ENCODE results near the gene RPEL1.
"Not testable (repeated sequence)": the region's sequence is repeated elsewhere in the genome, so short reads cannot be mapped to it uniquely, and the experiment has no call there.

RPEL1 gene

GRCh38 chr10:103245587-103245986 is at the start of gene RPEL1:
Gene RPEL1 (plus strand): TSS chr10:103245887. CDS start chr10:103245997, 110 bp downstream.
- DNase-seq = not testable (repeated sequence)

- DNase-seq = no peak
Observed at GRCh38 chr10:103196516-103196915, 49.2 kb upstream of the RPEL1 start.

GRCh38 chr10:103197174-103197573 is 48.5 kb upstream of the RPEL1 start:
- DNase-seq = no peak

- no peak for DNase-seq
Observed at GRCh38 chr10:103197903-103198302, 47.8 kb upstream of the RPEL1 start.

- no peak for DNase-seq
Observed at GRCh38 chr10:103198648-103199047, 47.0 kb upstream of the RPEL1 start.

- no peak for DNase-seq
Observed at GRCh38 chr10:103199488-103199887, 46.2 kb upstream of the RPEL1 start.

- no peak for DNase-seq
Observed at GRCh38 chr10:103202319-103202718, 43.4 kb upstream of the RPEL1 start.

- no peak for DNase-seq
Observed at GRCh38 chr10:103203466-103203865, 42.2 kb upstream of the RPEL1 start.

- DNase-seq = peak; percentile 58
Observed at GRCh38 chr10:103204353-103205255, 41.1 kb upstream of the RPEL1 start.

GRCh38 chr10:103205401-103205800 is 40.3 kb upstream of the RPEL1 start:
- DNase-seq = not testable (repeated sequence)

- DNase-seq = not testable (repeated sequence)
Observed at GRCh38 chr10:103206715-103207114, 39.0 kb upstream of the RPEL1 start.

- DNase-seq = no peak
Observed at GRCh38 chr10:103207141-103207540, 38.5 kb upstream of the RPEL1 start.

GRCh38 chr10:103207643-103208042 is 38.0 kb upstream of the RPEL1 start:
- not testable (repeated sequence) for DNase-seq

GRCh38 chr10:103210262-103210661 is 35.4 kb upstream of the RPEL1 start:
- DNase-seq = not testable (repeated sequence)

- DNase-seq = no peak
Observed at GRCh38 chr10:103215601-103216000, 30.1 kb upstream of the RPEL1 start.

GRCh38 chr10:103216362-103216761 is 29.3 kb upstream of the RPEL1 start:
- not testable (repeated sequence) for DNase-seq

- DNase-seq = no peak
Observed at GRCh38 chr10:103224133-103224532, 21.6 kb upstream of the RPEL1 start.

- DNase-seq = not testable (repeated sequence)
Observed at GRCh38 chr10:103224721-103225120, 21.0 kb upstream of the RPEL1 start.

GRCh38 chr10:103225939-103226338 is 19.7 kb upstream of the RPEL1 start:
- DNase-seq = no peak

GRCh38 chr10:103227416-103227815 is 18.3 kb upstream of the RPEL1 start:
- DNase-seq = no peak

- DNase-seq = no peak
Observed at GRCh38 chr10:103231047-103231551, 14.6 kb upstream of the RPEL1 start.

- no peak for DNase-seq
Observed at GRCh38 chr10:103232131-103232673, 13.5 kb upstream of the RPEL1 start.

- no peak for DNase-seq
Observed at GRCh38 chr10:103232772-103233488, 12.8 kb upstream of the RPEL1 start.

All from NCI-H2227 treated with DMSO at 0.1 percent for 48 hours (cell line).